H1 (cell line): ENCODE data around the gene MT1B. TPM values are rescaled to one million over a fixed set of nuclear protein-coding genes. Genes with fewer than 3 reads are reported as not detected.

Experiments
- CTCF ChIA-PET: fragments of 300-600 bp; sonication (Branson Sonifier 250); formaldehyde crosslinking; loops from one replicate; lab custom pipeline; 2021; ENCODE audit not compliant: partially characterized antibody; lab: Charles Lee
- POLR2A ChIA-PET: fragments of 300-600 bp; sonication (Branson Sonifier 250); formaldehyde crosslinking; loops from one replicate; lab custom pipeline; 2021; ENCODE audit warnings: inconsistent platforms; ENCODE audit not compliant: partially characterized antibody; lab: Charles Lee
- DNase-seq, 2 experiments: peaks; one replicate each; pipeline versions ENCODE4 v3.0.0 to v3.0.0-alpha.2; 2010 to 2022; ENCODE audit warnings: low spot score in 2 of 2, low read depth in 1 of 2, mixed read lengths in 1 of 2
- FAIRE-seq: peaks from 2 replicates; lab custom pipeline; 2011; peaks lifted over from hg19 to GRCh38; lab: Jason Lieb, UNC
- H2AFZ ChIP-seq: 2 replicates; pipeline ENCODE4 v1.8.1; 2012; ENCODE audit warnings: low read length, inconsistent platforms
- H2AK5ac ChIP-seq: 2 replicates; pipeline ENCODE4 v1.6.1; 2013; ENCODE audit warnings: low read depth, low read length
- H2BK120ac ChIP-seq: replicated peaks from 2 replicates; pipeline ENCODE3; 2013; ENCODE audit warnings: low read depth, low read length, inconsistent platforms
- H2BK12ac ChIP-seq: 2 replicates; pipeline ENCODE4 v1.6.1; 2013; ENCODE audit warnings: low read depth, low read length
- H2BK15ac ChIP-seq: 2 replicates; pipeline ENCODE4 v1.6.1; 2013; ENCODE audit warnings: low read length
- H2BK20ac ChIP-seq: 2 replicates; pipeline ENCODE4 v1.6.1; 2013; ENCODE audit warnings: low read length
- H2BK5ac ChIP-seq: 2 replicates; pipeline ENCODE4 v1.6.1; 2013; ENCODE audit warnings: low read depth, low read length
- H3K14ac ChIP-seq: 2 replicates; pipeline ENCODE4 v1.6.1; 2013; ENCODE audit warnings: inconsistent platforms; ENCODE audit not compliant: insufficient read length
- H3K18ac ChIP-seq: 2 replicates; pipeline ENCODE4 v1.6.1; 2013; ENCODE audit warnings: low read length; ENCODE audit errors: extremely low read depth
- H3K23ac ChIP-seq: 2 replicates; pipeline ENCODE4 v1.6.1; 2013; ENCODE audit warnings: inconsistent platforms; ENCODE audit not compliant: insufficient read length
- H3K23me2 ChIP-seq: 2 replicates; pipeline ENCODE4 v1.6.1; 2013; ENCODE audit warnings: low read depth, low read length
- H3K27ac ChIP-seq: 2 replicates; pipeline ENCODE4 v1.6.1; 2011; ENCODE audit warnings: low read depth, low read length, inconsistent platforms
- H3K27me3 ChIP-seq, 4 experiments: replicated peaks in 1 of 4; 1 replicate in 1 of 4; 2 replicates in 3 of 4; pipeline versions ENCODE4 v1.6.1 to v1.8.1; 2011 to 2013; ENCODE audit warnings: low read length in 3 of 4, mild to moderate bottlenecking in 3 of 4, inconsistent platforms in 2 of 4, mixed read lengths in 2 of 4, moderate library complexity in 1 of 4; ENCODE audit not compliant: control insufficient read depth in 3 of 4, insufficient read depth in 3 of 4; ENCODE audit errors: extremely low read depth in 1 of 4
- H3K36me3 ChIP-seq, 4 experiments: 2 replicates each; pipeline versions ENCODE4 v1.6.1 to v1.8.1; 2011 to 2013; ENCODE audit warnings: mild to moderate bottlenecking in 4 of 4, low read length in 3 of 4, moderate library complexity in 2 of 4, control low read depth in 1 of 4, inconsistent platforms in 1 of 4; ENCODE audit not compliant: insufficient read depth in 4 of 4, control insufficient read depth in 2 of 4
- H3K4ac ChIP-seq: replicated peaks from 2 replicates; pipeline ENCODE3; 2013; ENCODE audit warnings: low read length, low read depth, mixed read lengths, inconsistent platforms; ENCODE audit not compliant: insufficient read length
- H3K4me1 ChIP-seq, 4 experiments: replicated peaks in 1 of 4; 1 replicate in 1 of 4; 2 replicates in 3 of 4; pipeline versions ENCODE4 v1.6.1 to v1.8.1; 2011 to 2013; ENCODE audit warnings: low read length in 3 of 4, inconsistent platforms in 2 of 4, mixed read lengths in 1 of 4; ENCODE audit not compliant: insufficient read depth in 4 of 4, control insufficient read depth in 3 of 4
- H3K4me2 ChIP-seq, 2 experiments: 2 replicates each; pipeline versions ENCODE4 v1.6.1 to v1.8.1; 2011 to 2013; ENCODE audit warnings: low read depth in 2 of 2, low read length in 2 of 2, control low read depth in 1 of 2, inconsistent platforms in 1 of 2, mild to moderate bottlenecking in 1 of 2; ENCODE audit not compliant: insufficient read depth in 1 of 2
- H3K4me3 ChIP-seq, 4 experiments: fragments of 200-600, 300-600 bp in 1 of 4; sonication (generic), shearing (Covaris generic), sonication (Bioruptor Twin) in 1 of 4; 2 replicates each; pipeline versions ENCODE4 v1.5.1 to v1.8.1; 2011 to 2016; ENCODE audit warnings: low read length in 4 of 4, low read depth in 3 of 4, control low read depth in 2 of 4, inconsistent platforms in 2 of 4, mild to moderate bottlenecking in 2 of 4, mixed read lengths in 1 of 4, moderate library complexity in 1 of 4; ENCODE audit not compliant: insufficient read depth in 2 of 4; ENCODE audit errors: extremely low read depth in 1 of 4
- H3K56ac ChIP-seq: replicated peaks from 2 replicates; pipeline ENCODE3; 2013; ENCODE audit warnings: low read depth, mild to moderate bottlenecking, mixed read lengths, low read length, inconsistent platforms; ENCODE audit not compliant: insufficient read length
- H3K79me1 ChIP-seq: 2 replicates; pipeline ENCODE4 v1.6.1; 2013; ENCODE audit warnings: low read depth, low read length, control low read depth
- H3K79me2 ChIP-seq, 2 experiments: 2 replicates each; pipeline versions ENCODE4 v1.6.1 to v1.8.1; 2012 to 2013; ENCODE audit warnings: low read length in 2 of 2, mild to moderate bottlenecking in 2 of 2, inconsistent platforms in 1 of 2; ENCODE audit not compliant: insufficient read depth in 2 of 2, control insufficient read depth in 1 of 2
- H3K9ac ChIP-seq, 4 experiments: replicated peaks in 1 of 4; 1 replicate in 1 of 4; 2 replicates in 3 of 4; pipeline versions ENCODE4 v1.6.1 to v1.8.1; 2011 to 2013; ENCODE audit warnings: low read depth in 3 of 4, low read length in 3 of 4, control low read depth in 2 of 4, mild to moderate bottlenecking in 2 of 4, moderate library complexity in 2 of 4, inconsistent platforms in 1 of 4; ENCODE audit errors: extremely low read depth in 1 of 4
- H3K9me3 ChIP-seq, 2 experiments: 2 replicates each; pipeline versions ENCODE4 v1.6.1 to v1.8.1; 2012 to 2013; ENCODE audit warnings: mild to moderate bottlenecking in 2 of 2, moderate library complexity in 2 of 2, control low read depth in 1 of 2, inconsistent platforms in 1 of 2, low read depth in 1 of 2, low read length in 1 of 2, mixed read lengths in 1 of 2; ENCODE audit not compliant: insufficient read depth in 2 of 2
- H4K20me1 ChIP-seq, 2 experiments: replicated peaks in 1 of 2; 2 replicates each; pipeline versions ENCODE3 to v1.8.1; 2011 to 2013; ENCODE audit warnings: inconsistent platforms in 2 of 2, low read length in 2 of 2, mild to moderate bottlenecking in 1 of 2; ENCODE audit not compliant: insufficient read depth in 2 of 2, control insufficient read depth in 1 of 2
- H4K5ac ChIP-seq: 2 replicates; pipeline ENCODE4 v1.6.1; 2013; ENCODE audit warnings: low read length, low read depth, mixed read lengths, inconsistent platforms; ENCODE audit not compliant: insufficient read length
- H4K8ac ChIP-seq: 2 replicates; pipeline ENCODE4 v1.8.0; 2013; ENCODE audit warnings: mild to moderate bottlenecking, moderate library complexity, low read length, inconsistent platforms; ENCODE audit not compliant: insufficient read depth; ENCODE audit errors: extremely low read depth
- H4K91ac ChIP-seq: replicated peaks from 2 replicates; pipeline ENCODE3; 2013; ENCODE audit warnings: low read length, mixed read lengths, inconsistent platforms; ENCODE audit not compliant: insufficient read length
- BRCA1 ChIP-seq: IDR thresholded peaks from 2 replicates; pipeline ENCODE4 v1.6.1; 2012; ENCODE audit warnings: low read depth, low read length, improper control_type of control experiment
- CBX8 ChIP-seq: fragments of 300-800, 300-1000 bp; sonication (generic); IDR thresholded peaks from 2 replicates; pipeline ENCODE4 v1.7.1; 2016; ENCODE audit warnings: low read depth, low read length, borderline replicate concordance
- CREB1 ChIP-seq: IDR thresholded peaks from 2 replicates; pipeline ENCODE4 v1.6.1; 2012; ENCODE audit warnings: inconsistent platforms
- EZH2 ChIP-seq: fragments of 200-600 bp; sonication (generic); IDR thresholded peaks from 2 replicates; pipeline ENCODE4 v1.7.1; 2012; ENCODE audit warnings: low read depth, mild to moderate bottlenecking, moderate library complexity, low read length, inconsistent platforms; ENCODE audit not compliant: severe bottlenecking
- KDM4A ChIP-seq: IDR thresholded peaks from one replicate; pipeline ENCODE4 v1.7.1; 2012; ENCODE audit warnings: low read depth, mild to moderate bottlenecking, moderate library complexity, low read length, inconsistent platforms; ENCODE audit not compliant: severe bottlenecking
- WGBS, 2 experiments: shearing (Covaris generic) in 1 of 2; methylation state at CpG; one replicate each; pipeline versions ENCODE4 v1.1.6 to v1.1.7; 2013 to 2015; ENCODE audit warnings: low lambda C conversion rate in 2 of 2, mixed read lengths in 2 of 2, inconsistent platforms in 1 of 2, low coverage in 1 of 2, missing lambda C conversion rate in 1 of 2; ENCODE audit not compliant: insufficient replicate concordance in 2 of 2, insufficient coverage in 1 of 2, insufficient read length in 1 of 2; ENCODE audit errors: extremely low coverage in 1 of 2, missing lambda C conversion rate in 1 of 2; 5-methylcytosine and 5-hydroxymethylcytosine counted together
- polyA plus RNA-seq, 7 experiments: library from polyadenylated mRNA; depleted of rRNA in 3 of 7; stranded (reverse) in 5 of 7; unstranded in 2 of 7; fragments of >200 nt in 5 of 7; fragments of 200-250 nt in 2 of 7; gene quantifications; 1 replicate in 5 of 7; 2 replicates in 1 of 7; 4 replicates in 1 of 7; pipeline versions ENCODE4 v1.2.1 to v1.2.3, GENCODE V29; 2011 to 2013; ENCODE audit warnings: missing spikeins in 2 of 7, mixed read lengths in 2 of 7
- total RNA-seq: library from RNA; stranded (reverse); fragmentation: NEBNext Ultra II Directional; extraction: Animal tissue kit (Norgen Biotek cat#: 25700); gene quantifications from 2 replicates; pipeline ENCODE4 v1.2.1, GENCODE V29; 2021

MT1B gene
- total and polyA plus RNA-seq, 2 of the 8 experiments (the other 6 are each of a cell fraction or from before 2014, with no cell fraction given): not detected

DNA sequence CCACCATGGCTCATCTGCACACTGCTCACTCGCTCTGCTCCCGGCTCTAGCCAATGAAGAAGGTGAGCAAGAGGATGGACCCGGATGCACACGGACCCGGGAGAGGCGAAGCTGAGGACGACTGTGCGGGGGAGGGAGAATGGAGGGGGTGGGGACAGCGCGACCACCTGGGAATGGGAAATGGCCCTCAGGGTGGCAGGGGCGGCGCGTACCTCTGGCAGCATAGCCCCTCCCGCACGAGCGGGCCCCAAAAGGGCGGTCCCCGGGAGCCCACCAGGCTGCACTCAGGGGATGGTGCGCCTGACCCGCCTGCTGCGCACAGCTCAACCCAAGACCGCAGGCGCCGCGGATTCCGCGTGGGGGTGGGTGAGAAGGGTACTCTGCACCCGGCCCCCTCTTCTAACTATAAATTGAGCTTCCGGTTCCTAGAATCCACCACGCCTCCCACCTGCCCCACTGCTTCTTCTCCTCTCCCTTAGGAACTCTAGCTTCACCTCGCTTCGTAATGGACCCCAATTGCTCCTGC is 24.1 kb downstream of the MT1B start:
- peak in 1 of 2 experiments; percentile 73 for DNase-seq
- CTCF ChIA-PET: interaction anchor here (0.7 to 6.0 kb wide), 11 partner anchors 27 to 111 kb away, joined by 3 to 57 read pairs (median 3); partner anchors contain the start of gene MT1E

More for the DNA sequence above, 24.1 kb downstream of the MT1B start:
- Histone ChIP-seq H3K27me3 (peaks cover 12 to 55% (median 35%) of the 10 kb centered on the region in 4 experiments), H4K5ac (no peak overlapping the region), H3K27ac (no peak overlapping the region), H2BK15ac (no peak overlapping the region), H3K23ac (no peak overlapping the region), H2BK120ac (no peak overlapping the region), H3K4me3 (peak overlapping the region; percentile 40 to 62 (median 40)), H4K91ac (peak overlapping the region; percentile 56), H3K56ac (no peak overlapping the region), H3K4ac (no peak overlapping the region), H3K36me3 (no peaks in the 10 kb centered on the region)
- TF ChIP-seq CBX8 (no peak), EZH2 (peak; percentile 10), CREB1 (no peak), KDM4A (peak; percentile 65), BRCA1 (no peak)
- TF ChIP-seq, all 59 proteins: peak for 2
- POLR2A ChIA-PET: interaction anchor here (0.7 to 12.9 kb wide), 12 partner anchors 7 to 82 kb away, joined by 3 to 205 read pairs (median 4); partner anchors contain the start of genes MT1E, MT1G, MT1H and MT2A
- FAIRE-seq: no peak
- Histone ChIP-seq H2BK5ac (peak overlapping the region; percentile 86), H3K4me2 (peak overlapping the region; percentile 78 to 90), H2BK20ac (peak overlapping the region; percentile 15; the same call in 1 of the 2 replicates), H3K9ac (no peak overlapping the region), H2AFZ (peak overlapping the region; percentile 91), H3K9me3 (no peaks in the 10 kb centered on the region), H4K8ac (no peak overlapping the region), H3K23me2 (no peaks in the 10 kb centered on the region; the same call in 1 of the 2 replicates), H3K14ac (no peak overlapping the region), H3K79me2 (no peaks in the 10 kb centered on the region), H2AK5ac (no peak overlapping the region), H2BK12ac (peak overlapping the region; percentile 44; the same call in 1 of the 2 replicates), H4K20me1 (no peaks in the 10 kb centered on the region), H3K79me1 (no peaks in the 10 kb centered on the region), H3K4me1 (peaks cover 0 to 13% (median 3%) of the 10 kb centered on the region in 4 experiments; a peak in 5 of 7 replicates), H3K18ac (peak overlapping the region; percentile 79)
- WGBS, 2 experiments: 4% methylated on average over 21 of the region's 32 CpGs; no CpG with 5 or more reads in 1 of the 2 experiments
